ENCODE data around the gene TBX18. TPM values are rescaled to one million over a fixed set of nuclear protein-coding genes. Genes with fewer than 3 reads are reported as not detected.

TBX18 gene
- total and polyA plus RNA-seq, 12 donors: 1.7 to 9.1 (median 2.8) TPM

DNA sequence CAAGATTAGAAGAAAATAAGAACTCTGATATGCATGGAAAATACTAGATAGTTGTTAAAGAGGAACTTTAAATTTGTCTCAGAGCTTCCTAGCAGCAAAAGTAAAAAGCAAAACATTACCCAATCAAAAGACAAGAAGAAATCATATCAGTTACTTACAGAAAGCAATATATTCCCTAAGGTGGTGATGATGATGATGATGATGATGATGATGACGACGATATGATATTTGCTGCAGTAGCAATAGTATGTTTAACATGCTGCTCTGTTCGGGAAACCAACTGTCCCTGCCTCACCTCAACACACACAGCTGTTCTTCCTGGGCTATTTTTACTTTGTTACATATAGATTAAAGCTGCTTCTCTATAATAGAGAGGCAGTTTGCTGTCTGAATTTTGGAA lies 12.0 kb upstream of the TBX18 start:
- WGBS, 2 donors: 52 to 65% methylated on average over 3 of the region's 3 CpGs
- TF ChIP-seq, protein P1, sequence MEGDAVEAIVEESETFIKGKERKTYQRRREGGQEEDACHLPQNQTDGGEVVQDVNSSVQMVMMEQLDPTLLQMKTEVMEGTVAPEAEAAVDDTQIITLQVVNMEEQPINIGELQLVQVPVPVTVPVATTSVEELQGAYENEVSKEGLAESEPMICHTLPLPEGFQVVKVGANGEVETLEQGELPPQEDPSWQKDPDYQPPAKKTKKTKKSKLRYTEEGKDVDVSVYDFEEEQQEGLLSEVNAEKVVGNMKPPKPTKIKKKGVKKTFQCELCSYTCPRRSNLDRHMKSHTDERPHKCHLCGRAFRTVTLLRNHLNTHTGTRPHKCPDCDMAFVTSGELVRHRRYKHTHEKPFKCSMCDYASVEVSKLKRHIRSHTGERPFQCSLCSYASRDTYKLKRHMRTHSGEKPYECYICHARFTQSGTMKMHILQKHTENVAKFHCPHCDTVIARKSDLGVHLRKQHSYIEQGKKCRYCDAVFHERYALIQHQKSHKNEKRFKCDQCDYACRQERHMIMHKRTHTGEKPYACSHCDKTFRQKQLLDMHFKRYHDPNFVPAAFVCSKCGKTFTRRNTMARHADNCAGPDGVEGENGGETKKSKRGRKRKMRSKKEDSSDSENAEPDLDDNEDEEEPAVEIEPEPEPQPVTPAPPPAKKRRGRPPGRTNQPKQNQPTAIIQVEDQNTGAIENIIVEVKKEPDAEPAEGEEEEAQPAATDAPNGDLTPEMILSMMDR (IDR thresholded peaks at IDR 0.05): no peak
- Histone ChIP-seq H3K36me3 (no peaks in the 10 kb centered on the region), H3K4me3 (no peak overlapping the region), H3K4me1 (peaks cover 0 to 19% (median 15%) of the 10 kb centered on the region in 9 donors), H3K27ac (no peak overlapping the region), H3K9me3 (no peaks in the 10 kb centered on the region), H3K27me3 (peaks cover 0 to 78% (median 65%) of the 10 kb centered on the region in 7 donors)
- ATAC-seq (no peak), DNase-seq (no peak)
- intact Hi-C loops (cut with DNase I): loop anchor here in 2 of 10 donors (10.0 kb wide), 2 partner anchors 228 to 352 kb away; no protein-coding TSS in a partner anchor

DNA sequence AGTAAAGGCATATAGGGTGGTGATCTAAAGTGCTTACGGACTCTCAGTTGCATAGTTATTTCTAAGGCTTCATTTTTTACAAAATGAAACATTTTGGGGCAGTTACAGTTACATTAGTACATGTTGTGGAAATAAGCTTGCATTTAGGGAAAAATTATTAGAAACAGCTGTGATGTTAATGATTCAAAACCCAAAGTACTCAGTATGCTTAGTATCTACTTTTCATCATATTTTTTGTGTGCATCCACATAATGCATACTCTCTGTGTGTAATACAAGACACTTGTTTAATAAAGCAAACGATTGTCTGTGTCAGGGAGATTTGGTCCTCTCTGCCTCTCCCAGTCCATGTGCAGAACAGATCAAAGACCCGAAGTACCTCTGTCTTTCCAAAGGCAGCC lies 11.4 kb upstream of the TBX18 start:
- Histone ChIP-seq H3K9me3 (no peaks in the 10 kb centered on the region), H3K4me3 (no peak overlapping the region), H3K36me3 (no peaks in the 10 kb centered on the region), H3K27me3 (peaks cover 0 to 83% (median 71%) of the 10 kb centered on the region in 7 donors), H3K27ac (no peak overlapping the region), H3K4me1 (peaks cover 0 to 19% (median 15%) of the 10 kb centered on the region in 9 donors)
- TF ChIP-seq, protein P1 (IDR thresholded peaks at IDR 0.05): no peak
- no peak for ATAC-seq
- intact Hi-C loops (cut with DNase I): loop anchor here in 2 of 10 donors (10.0 kb wide), 2 partner anchors 229 to 351 kb away; no protein-coding TSS in a partner anchor
- WGBS, 2 donors: 67 to 69% methylated on average over 3 of the region's 3 CpGs
- DNase-seq: no peak

DNA sequence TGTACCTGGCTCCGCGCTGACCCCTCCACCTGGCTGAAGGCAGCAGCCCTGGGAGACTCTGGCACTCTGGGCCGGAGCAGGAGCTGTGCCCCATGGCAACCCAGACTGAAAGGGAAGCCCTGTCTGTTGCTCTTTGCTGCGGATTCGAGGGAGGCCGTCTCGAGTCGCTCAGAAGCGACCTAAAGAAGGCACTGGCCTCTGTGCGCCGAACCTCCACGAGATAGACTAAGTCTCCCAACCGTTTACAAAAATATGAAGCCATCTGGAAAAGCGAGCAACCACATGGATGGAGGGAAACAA lies 10.5 kb upstream of the TBX18 start:
- Histone ChIP-seq H3K27ac (peak overlapping the region in 6 of 10 donors; percentile 57 to 86 (median 75)), H3K27me3 (peaks cover 0 to 91% (median 80%) of the 10 kb centered on the region in 7 donors), H3K4me1 (peaks cover 0 to 19% (median 15%) of the 10 kb centered on the region in 9 donors), H3K36me3 (no peaks in the 10 kb centered on the region), H3K4me3 (peak overlapping the region in 9 of 10 donors; percentile 38 to 61 (median 53)), H3K9me3 (no peaks in the 10 kb centered on the region)
- ATAC-seq: peak in 1 of 8 donors; percentile 12
- TF ChIP-seq, protein P1 (IDR thresholded peaks at IDR 0.05): no peak
- intact Hi-C loops (cut with DNase I): loop anchor here in 2 of 10 donors (10.0 kb wide), 2 partner anchors 230 to 350 kb away; no protein-coding TSS in a partner anchor
- WGBS, 2 donors: 8 to 12% methylated on average over 14 of the region's 14 CpGs
- no peak for DNase-seq

DNA sequence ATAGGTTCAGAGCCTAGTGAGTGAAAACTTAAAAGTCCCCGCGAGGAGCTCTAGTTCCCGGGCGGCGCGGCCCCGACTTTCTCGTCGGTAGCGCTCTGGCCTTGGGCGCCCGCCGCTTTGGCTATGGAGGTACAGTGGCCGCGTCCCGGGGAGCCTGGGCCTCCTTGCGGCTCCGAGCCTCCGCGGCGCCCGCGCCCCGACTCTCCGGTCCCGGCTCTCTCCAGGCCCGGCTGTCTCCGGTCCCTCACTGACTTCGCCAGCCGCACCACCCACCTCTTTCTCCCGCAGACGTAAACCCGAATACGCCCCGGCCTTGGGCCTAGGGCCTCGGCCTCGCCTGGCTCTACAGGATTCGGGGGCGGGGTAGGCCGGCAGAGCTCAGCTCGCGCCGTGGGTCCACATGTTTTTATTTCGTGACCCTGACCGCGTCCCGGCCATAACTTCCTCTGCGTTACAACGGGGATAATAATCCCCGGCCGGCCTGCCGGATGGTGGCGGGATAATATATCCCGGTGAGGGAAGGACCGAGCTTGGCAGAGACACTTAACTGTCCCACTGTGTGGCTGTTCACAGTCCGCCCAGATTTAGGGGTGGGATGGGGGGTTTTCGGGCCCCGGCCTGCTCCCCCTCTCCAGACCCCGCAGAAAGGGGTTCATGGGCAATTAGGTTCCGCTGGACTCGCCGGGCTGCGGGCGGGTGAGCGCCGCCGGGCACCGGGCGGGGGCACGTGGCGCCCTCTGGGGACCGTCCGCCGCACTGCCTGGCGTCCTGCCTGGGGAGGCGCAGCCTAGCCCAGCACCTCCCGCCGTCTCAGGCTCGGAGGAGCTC lies 10.0 kb upstream of the TBX18 start:
- Histone ChIP-seq H3K9me3 (no peaks in the 10 kb centered on the region), H3K4me3 (peak overlapping the region; percentile 7 to 61 (median 52)), H3K36me3 (no peaks in the 10 kb centered on the region), H3K27ac (peak overlapping the region in 9 of 10 donors; percentile 38 to 86 (median 73)), H3K27me3 (peaks cover 0 to 96% (median 81%) of the 10 kb centered on the region in 7 donors), H3K4me1 (peaks cover 0 to 19% (median 15%) of the 10 kb centered on the region in 9 donors)
- ATAC-seq: peak; percentile 70 to 91 (median 76)
- WGBS, 2 donors: 1% methylated on average over 76 to 79 of the region's 79 CpGs
- TF ChIP-seq, protein P1 (IDR thresholded peaks at IDR 0.05): peak; percentile 11 to 62 (median 52)
- intact Hi-C loops (cut with DNase I): loop anchor here in 2 of 10 donors (10.0 kb wide), 2 partner anchors 230 to 350 kb away; no protein-coding TSS in a partner anchor
- DNase-seq: peak; percentile 15 to 58

Data from heart right ventricle (tissue), 16 donors.